Inflammatory macrophage (primary cell): ENCODE measurements around the gene ADGRA3.

Experiments
- DNase-seq, 2 donors: peaks; one replicate each; pipeline ENCODE4 v3.0.0-alpha.2; 2020 to 2022

The ADGRA3 gene

DNA sequence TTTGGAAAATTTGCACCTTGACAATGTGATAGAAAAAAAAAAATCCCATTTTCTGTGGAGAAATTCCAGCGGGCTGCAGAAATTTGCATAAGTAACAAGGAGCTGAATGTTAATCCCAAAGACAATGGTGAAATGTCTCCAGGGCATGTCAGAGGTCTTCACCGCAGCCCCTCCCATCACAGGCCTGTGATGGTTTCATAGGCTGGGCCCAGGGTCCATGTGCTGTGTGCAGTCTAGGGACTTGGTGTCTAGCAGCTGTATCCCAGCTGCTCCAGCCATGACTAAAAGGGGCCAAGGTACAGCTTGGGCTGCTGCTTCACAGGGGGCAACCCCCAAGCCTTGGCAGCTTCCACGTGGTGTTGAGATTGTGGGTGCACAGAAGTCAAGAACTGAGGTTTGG, 85.2 kb downstream of the ADGRA3 start:
- DNase-seq: no peak

DNA sequence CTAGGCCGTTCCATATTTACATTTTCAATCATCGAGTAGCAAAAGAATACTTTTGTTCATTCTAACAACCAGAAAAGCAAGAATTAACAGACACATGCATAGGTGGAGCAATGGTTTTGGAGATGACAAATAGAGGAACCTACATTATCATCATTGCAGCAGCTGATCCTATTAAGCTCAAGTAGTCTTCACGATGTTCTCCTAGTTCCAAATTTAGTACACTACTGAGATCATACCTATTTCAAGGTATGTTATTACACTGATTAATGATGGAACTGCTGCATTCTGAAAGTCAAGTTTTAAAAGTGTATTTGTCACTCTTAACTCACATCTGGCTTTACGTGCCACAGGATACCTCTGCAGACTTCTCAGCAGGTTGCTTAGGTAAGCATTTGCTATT, 87.4 kb downstream of the ADGRA3 start:
- no peak for DNase-seq

DNA sequence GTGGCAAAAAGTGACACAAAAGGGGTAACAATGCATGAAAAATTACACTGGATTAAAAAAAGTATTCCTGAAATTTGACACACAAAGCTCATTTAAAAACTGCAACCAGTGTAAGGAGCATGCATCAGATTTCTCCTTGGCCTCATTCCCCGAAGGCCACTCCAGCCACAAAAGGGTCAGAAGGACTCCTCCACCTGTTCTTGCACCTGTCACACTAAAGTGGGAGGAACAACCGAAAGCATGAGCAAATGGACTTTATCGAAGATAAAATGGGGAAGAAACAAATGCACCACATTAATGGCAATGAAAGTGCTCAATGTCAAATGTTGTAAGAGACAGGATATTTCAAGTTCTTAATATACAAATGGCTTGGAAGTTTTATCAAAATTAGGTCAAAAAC, 88.2 kb downstream of the ADGRA3 start:
- no peak for DNase-seq

DNA sequence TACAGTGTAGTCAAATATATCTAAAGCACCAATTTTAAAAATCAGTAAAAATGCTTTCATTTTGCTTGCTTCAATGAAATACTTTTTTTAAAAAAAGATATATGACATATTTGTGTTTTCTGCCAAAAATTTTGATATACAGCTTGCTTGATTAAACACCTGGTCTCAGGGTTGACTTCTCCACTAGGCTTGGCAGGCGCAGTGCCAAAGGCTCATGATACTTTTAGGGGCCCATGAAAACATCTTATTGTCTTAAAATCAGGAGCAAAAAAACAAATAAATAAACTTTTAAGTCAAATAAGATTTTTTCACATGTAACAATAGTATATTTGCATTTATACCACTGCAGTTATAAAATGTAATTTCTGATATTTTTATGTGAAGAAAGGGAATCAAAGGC, 95.6 kb downstream of the ADGRA3 start:
- no peak for DNase-seq

GRCh38 chr4:22417408-22417807, 98.5 kb downstream of the ADGRA3 start:
- no peak for DNase-seq

GRCh38 chr4:22416403-22416802, 99.5 kb downstream of the ADGRA3 start:
- DNase-seq: no peak

- DNase-seq: peak in 1 of 2 donors; percentile 5
Measured at GRCh38 chr4:22414833-22415232, 101.0 kb downstream of the ADGRA3 start.

DNA sequence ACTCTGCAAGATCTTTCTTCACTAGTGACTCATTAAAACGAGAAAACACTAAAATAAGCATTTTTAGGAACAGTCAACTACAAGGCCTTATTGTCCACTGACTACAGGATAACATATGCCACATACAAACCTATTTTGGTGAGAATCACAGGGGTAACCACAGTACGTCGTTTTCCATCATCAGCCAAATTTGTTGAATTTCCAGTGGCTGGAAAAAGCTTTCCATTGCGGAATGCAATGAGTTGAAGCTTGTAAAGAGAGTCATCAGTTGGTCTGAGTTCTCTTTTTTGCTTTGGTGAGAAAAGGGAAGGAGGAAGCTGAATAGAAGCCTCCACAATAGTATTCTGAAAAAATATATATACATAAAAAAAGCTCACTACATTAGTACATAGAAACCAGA, 102.4 kb downstream of the ADGRA3 start:
- peak; percentile 19 to 22 for DNase-seq

DNA sequence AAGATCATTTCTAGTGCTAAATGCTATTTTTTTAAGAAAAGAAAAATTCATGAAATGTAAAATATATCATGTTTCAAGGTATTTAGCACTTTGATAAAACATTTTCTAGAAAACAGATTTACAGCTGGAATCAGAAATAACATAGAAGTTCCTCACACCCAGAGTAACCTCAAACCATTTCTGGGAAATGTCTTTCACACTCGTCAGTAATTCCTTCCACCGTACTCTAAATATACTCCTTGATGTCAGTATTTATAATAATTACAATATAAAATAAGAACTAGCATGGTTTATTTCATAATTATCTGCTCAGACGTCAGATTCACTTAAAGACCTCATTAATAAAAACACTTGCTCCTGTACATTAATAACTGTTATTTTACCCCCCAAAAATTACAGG, 103.9 kb downstream of the ADGRA3 start:
- DNase-seq: no peak

DNA sequence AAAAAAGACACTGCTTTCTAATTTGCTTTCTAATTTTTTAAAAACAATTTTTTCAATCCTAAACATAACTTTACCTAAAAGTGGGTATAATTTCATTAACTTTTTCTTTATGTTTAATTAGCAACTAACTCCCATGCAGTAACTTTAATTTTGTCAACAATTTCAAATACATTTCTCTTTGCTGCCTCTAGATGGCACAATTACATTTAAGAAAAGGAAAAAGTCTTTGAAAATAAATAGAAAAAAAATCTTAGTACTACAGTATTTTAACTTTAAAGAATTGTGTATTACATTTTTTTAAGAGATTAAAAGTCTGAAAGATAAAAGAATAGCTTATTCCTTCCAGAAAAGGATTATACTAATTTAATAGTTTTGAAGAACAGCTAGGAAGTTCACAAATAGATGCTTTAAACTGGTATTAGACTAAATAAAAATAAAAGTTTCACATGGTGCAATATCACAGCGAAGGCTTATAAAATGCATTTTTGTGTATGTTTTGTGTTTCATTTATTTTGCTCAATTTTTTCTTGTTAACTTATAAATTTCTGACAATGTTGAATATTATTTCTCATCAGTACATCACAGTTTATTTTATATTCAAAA, 105.1 kb downstream of the ADGRA3 start:
- peak in 1 of 2 donors; percentile 4 for DNase-seq

DNA sequence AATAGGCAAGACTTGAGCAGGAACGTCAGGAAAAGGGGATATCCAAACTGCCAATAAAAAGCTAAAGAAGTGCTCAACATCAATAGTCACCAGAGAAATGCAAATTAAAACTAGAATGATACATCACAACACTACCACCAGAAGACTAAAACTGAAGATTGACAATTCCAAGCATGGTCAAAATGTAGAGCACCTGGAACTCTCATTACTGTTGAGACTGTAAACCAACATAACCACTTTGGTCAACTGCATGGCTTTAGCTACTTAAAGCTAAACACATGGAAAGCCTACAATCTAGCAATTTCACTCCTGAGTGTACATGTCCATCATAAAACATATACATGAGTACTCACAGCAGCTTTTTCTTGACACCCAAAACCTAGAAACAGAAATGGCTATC, 107.4 kb downstream of the ADGRA3 start:
- no peak for DNase-seq

GRCh38 chr4:22407361-22407760, 108.5 kb downstream of the ADGRA3 start:
- no peak for DNase-seq

GRCh38 chr4:22398671-22399070, 117.2 kb downstream of the ADGRA3 start:
- no peak for DNase-seq

GRCh38 chr4:22391551-22391950, 124.3 kb downstream of the ADGRA3 start:
- DNase-seq: no peak

DNA sequence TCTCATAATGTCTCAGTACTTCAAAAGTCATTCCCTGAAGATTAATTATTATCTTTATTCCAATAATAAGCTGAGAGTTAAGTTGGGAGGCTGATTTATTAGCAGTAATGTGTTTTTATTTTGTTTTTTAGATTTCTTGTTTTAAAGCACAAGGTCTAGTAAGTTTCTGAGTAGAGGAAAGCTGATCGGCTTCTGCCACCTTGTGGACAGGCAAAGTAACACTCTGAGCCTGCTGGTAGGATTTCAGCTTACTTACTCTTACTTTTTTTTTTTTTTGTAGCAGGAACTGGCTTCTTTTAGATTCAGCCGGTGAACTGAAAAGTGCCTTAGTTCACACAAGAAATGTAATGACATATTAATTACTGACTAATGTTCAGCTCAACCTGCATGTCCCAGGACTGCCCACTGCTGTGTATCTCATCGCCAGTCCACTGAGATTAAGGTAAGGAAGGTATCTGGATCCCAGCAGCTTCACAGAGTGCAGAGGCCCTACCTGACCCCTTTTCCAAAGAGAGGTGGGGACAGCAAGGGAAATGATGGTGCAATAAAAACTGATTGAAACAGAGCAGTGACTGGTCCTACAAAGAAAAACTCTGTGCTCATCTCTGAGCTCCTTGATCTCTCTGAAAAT, 126.5 kb downstream of the ADGRA3 start:
- DNase-seq: peak; percentile 43 to 73

DNA sequence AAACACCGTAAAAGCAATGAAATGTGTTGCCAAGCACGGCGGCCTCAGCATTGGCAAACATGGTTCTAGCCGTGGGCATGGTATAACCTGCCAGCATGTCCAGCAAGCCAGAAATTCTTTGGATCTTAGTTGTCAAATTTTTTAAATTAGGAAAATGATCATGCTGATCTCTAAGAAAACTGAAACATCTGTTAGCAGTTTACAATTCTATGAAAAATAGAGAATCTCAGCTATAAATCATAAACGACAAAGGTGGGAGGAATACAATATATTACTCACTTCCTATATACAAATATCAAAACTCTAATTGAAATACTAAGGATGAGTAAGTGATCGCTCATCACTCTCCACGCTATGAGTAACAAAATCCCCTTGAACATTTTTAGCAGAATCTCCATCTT, 130.3 kb downstream of the ADGRA3 start:
- DNase-seq: no peak

DNA sequence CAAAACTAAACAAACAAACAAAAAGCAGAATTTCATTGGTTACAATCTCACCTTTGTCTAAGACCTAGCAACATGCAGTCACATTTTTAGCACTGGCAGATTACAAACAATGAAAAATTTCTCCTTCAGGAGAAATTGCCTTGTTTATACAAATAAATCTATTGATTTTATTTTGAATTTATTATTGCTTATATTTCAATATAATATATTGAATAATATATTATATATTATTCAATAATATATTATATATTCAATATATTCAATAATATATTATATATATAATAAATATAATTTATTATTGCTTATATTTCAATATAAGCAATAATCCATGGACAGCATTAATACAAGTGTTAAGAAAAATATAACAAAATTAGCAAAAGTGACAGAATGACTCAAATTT, 131.7 kb downstream of the ADGRA3 start:
- DNase-seq: no peak

- DNase-seq: peak; percentile 45 to 58
Measured at GRCh38 chr4:22382216-22382615, 133.7 kb downstream of the ADGRA3 start.

DNA sequence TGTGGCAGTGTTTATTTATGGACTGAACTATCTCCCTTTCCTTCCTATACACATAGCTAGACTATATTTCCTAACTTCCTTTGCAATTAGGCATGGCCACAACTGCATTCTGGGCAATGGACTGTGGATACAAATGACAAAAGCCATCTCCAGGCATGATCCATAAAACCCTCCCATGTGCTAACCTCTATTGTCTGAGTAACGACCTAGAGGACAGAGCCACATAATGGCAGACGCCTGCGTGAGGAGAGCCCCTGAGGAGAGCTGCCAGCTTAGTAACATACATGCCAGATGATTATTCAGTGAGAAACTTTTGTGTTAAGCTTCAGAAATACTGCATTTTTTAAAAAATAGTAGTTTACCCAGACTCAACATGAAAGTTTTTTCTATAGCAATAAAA, 142.9 kb downstream of the ADGRA3 start:
- no peak for DNase-seq

GRCh38 chr4:22369901-22370562, 145.8 kb downstream of the ADGRA3 start:
- DNase-seq: no peak

DNA sequence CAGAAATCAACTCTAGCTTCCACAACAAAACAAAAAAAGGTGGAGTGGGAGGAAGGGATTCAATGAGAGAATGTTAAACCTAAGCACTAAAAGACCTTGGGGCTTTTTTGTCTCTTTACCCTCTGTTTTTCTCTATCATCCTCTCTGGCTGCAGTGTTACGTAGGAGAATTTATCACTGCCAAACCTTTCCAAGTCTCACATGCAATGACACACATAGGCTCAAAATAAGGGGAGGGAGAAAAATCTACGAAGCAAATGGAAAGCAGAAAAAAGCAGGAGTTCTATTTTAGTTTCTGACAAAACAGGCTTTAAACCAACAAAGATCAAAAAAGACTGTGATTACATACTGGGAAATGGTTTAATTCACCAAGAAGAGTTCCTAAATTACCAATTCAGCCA, 152.1 kb downstream of the ADGRA3 start:
- no peak for DNase-seq

GRCh38 chr4:22363036-22363435, 152.8 kb downstream of the ADGRA3 start:
- no peak for DNase-seq

DNA sequence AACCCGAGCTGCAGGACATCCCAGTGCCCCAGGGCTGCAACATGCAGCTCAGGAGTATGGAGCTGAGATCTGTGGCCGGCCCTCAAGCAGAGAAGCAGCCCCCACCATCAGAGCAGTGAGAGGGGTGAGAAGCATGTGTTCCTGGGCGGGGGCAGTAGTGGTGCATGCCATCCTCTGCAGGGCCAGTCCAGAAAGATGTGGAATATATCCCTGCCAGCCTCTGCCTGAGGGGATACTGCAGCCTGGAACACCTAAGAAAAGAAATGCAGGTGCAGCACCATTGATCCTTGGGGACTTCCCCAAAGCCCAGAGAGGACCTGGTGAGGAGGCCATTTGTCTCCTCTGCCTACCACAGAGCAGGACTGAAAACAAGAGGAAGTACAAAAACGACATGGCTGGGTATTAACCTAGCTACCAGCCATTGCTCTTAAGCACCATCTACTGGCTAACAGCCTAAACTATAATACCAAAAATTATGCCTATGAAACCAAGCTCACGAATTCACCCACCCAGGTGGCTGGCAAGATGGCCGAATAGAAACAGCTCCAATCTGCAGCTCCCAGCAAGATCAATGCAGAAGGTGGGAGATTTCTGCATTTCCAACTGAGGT, 158.8 kb downstream of the ADGRA3 start:
- peak in 1 of 2 donors; percentile 2 for DNase-seq

GRCh38 chr4:22348410-22348809, 167.5 kb downstream of the ADGRA3 start:
- DNase-seq: no peak
